K562 (cell line): ENCODE results near the gene SYNPO.

Experiments
- FOXO4 ChIP-seq: fragments of 450-650 bp; formaldehyde crosslinking; IDR thresholded peaks from 2 replicates; pipeline ENCODE4 v1.4.0; 2020; ENCODE audit warnings: mild to moderate bottlenecking, moderate library complexity
- SREBF2 ChIP-seq: sonication (generic); formaldehyde crosslinking; IDR thresholded peaks from 2 replicates; pipeline ENCODE4 v1.4.0; 2020; ENCODE audit warnings: mild to moderate bottlenecking, missing genetic modification reagents
- ZNF174 ChIP-seq: fragments of 250-450 bp; sonication (Bioruptor Pico); IDR thresholded peaks from 2 replicates; pipeline ENCODE4 v1.4.0; 2020; ENCODE audit warnings: mild to moderate bottlenecking
- ZNF274 ChIP-seq: IDR thresholded peaks from 2 replicates; pipeline ENCODE4 v1.6.1; 2011; ENCODE audit warnings: low read depth, mild to moderate bottlenecking, low read length, moderate library complexity, borderline replicate concordance
- ZNF408 ChIP-seq: fragments of 250-450 bp; sonication (Bioruptor Pico); IDR thresholded peaks from 2 replicates; pipeline ENCODE4 v1.4.0; 2020; ENCODE audit warnings: low read depth, mild to moderate bottlenecking, moderate library complexity
- TF ChIP-seq, protein P1 (sequence below): fragments of 450-650 bp; IDR thresholded peaks from 2 replicates; pipeline ENCODE4 v1.6.1; 2018; ENCODE audit not compliant: partially characterized antibody
- TF ChIP-seq, protein P2 (sequence below), 2 experiments: fragments of 200-800 bp in 1 of 2; sonication (Bioruptor generic) in 1 of 2; sonication (generic) in 1 of 2; formaldehyde crosslinking in 1 of 2; IDR thresholded peaks in 1 of 2; conservative IDR thresholded peaks in 1 of 2; 2 replicates each; pipeline versions ENCODE4 v1.5.0 to v1.6.1; 2016 to 2020; ENCODE audit warnings: missing compliant biosample characterization in 1 of 2, missing genetic modification characterization in 1 of 2, missing genetic modification reagents in 1 of 2

GRCh38 chr5:150596826-150597225 lies 43.6 kb upstream of the SYNPO start:
- TF ChIP-seq, protein P1, sequence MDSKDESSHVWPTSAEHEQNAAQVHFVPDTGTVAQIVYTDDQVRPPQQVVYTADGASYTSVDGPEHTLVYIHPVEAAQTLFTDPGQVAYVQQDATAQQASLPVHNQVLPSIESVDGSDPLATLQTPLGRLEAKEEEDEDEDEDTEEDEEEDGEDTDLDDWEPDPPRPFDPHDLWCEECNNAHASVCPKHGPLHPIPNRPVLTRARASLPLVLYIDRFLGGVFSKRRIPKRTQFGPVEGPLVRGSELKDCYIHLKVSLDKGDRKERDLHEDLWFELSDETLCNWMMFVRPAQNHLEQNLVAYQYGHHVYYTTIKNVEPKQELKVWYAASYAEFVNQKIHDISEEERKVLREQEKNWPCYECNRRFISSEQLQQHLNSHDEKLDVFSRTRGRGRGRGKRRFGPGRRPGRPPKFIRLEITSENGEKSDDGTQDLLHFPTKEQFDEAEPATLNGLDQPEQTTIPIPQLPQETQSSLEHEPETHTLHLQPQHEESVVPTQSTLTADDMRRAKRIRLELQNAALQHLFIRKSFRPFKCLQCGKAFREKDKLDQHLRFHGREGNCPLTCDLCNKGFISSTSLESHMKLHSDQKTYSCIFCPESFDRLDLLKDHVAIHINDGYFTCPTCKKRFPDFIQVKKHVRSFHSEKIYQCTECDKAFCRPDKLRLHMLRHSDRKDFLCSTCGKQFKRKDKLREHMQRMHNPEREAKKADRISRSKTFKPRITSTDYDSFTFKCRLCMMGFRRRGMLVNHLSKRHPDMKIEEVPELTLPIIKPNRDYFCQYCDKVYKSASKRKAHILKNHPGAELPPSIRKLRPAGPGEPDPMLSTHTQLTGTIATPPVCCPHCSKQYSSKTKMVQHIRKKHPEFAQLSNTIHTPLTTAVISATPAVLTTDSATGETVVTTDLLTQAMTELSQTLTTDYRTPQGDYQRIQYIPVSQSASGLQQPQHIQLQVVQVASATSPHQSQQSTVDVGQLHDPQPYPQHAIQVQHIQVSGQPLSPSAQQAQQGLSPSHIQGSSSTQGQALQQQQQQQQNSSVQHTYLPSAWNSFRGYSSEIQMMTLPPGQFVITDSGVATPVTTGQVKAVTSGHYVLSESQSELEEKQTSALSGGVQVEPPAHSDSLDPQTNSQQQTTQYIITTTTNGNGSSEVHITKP = no peak
- TF ChIP-seq ZNF274 (no peak), SREBF2 (CRISPR knock-in tag) (no peak), ZNF174 (CRISPR knock-in tag) (no peak), FOXO4 (no peak), ZNF408 (CRISPR knock-in tag) (no peak)
- TF ChIP-seq, protein P2, sequence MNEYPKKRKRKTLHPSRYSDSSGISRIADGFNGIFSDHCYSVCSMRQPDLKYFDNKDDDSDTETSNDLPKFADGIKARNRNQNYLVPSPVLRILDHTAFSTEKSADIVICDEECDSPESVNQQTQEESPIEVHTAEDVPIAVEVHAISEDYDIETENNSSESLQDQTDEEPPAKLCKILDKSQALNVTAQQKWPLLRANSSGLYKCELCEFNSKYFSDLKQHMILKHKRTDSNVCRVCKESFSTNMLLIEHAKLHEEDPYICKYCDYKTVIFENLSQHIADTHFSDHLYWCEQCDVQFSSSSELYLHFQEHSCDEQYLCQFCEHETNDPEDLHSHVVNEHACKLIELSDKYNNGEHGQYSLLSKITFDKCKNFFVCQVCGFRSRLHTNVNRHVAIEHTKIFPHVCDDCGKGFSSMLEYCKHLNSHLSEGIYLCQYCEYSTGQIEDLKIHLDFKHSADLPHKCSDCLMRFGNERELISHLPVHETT (CRISPR knock-in tag; conservative IDR thresholded peaks at IDR 0.05 in 1 of 2, IDR thresholded peaks at IDR 0.05 in 1 of 2) = no peak
